ENCODE data around the gene PLEKHF1.
"Not testable (repeated sequence)": the region's sequence is repeated elsewhere in the genome, so short reads cannot be mapped to it uniquely, and the experiment has no call there.

Gene PLEKHF1

DNA sequence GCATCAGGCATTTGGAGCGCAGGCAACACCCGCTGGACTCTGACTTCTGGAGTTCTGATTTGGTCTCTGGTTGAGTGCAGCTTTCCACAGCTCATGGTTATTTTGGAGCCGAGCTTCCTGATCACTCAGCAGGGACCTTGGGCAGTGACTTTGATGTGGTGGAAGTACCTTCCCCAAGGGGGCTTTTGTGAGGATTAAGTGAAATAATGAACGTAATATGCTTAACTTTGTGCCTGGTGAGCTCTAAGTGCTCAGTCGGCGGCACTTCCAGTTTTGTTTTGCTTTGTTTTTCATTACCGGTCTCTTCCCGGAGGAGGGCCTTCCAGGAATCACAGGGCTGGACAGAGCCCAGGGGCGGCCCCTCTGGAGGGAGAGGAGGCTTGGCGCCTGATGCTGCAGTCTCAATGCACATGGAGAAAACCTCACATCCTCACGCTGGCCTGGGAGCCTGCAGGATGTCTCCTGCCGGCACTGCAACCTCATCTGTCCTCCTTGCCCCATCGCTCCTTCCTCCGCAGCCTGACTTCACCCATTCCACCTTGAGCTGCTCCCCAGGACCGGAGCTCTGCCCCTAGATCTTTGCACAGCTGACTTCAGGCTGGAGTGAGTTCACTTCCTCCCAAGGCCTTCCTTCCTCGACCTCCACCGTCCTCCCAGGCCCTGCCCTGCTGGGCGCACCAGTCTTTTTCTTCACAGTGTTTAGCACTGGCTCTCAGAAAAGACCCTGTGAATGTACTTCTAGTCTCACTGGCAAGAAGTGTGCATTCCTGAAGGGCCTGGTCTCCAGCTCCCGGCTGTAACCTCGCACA, 1.5 kb downstream of the PLEKHF1 start:
- no peak for DNase-seq

DNA sequence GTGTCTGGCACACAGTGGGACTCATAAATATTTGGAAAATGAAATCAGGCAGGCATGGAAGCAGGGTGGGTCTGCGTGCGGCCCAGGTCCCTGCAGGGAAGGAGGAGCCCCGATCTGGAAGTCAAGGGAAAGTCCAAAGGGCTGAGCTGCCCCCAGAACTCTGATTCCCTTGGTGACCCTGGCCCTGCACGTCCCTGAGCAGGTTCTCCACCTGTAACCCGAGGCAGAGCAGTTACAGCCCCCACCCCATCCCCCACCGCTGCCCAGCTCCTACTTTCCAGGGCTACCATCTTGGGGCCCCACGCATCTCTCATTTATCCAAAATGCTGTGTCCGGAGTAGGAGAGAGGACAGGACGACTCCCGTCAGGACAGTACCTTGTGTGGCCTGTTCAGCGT, 2.1 kb downstream of the PLEKHF1 start:
- DNase-seq: no peak

DNA sequence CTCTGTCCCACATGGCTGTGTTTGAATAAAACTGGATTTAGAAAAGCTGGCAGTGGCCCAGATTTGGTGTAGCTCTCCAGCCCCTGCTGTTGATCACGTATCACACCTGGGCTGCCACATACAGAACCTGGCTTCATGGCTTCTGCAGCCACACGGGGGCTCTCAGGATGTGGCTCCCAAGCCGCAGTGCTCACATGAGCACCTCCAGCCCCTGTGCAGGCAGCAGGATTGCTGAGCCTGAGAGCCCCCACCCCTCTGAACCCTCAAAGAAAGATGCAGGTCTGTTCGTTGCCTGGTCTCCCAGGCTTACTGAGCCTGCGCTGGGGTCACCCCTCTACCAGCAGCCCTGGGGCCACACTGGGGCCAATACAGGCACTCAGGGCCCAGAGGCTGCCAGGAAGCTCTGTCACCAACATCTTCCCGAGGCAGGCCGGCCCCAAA, 2.7 kb downstream of the PLEKHF1 start:
- DNase-seq: peak; percentile 58

DNA sequence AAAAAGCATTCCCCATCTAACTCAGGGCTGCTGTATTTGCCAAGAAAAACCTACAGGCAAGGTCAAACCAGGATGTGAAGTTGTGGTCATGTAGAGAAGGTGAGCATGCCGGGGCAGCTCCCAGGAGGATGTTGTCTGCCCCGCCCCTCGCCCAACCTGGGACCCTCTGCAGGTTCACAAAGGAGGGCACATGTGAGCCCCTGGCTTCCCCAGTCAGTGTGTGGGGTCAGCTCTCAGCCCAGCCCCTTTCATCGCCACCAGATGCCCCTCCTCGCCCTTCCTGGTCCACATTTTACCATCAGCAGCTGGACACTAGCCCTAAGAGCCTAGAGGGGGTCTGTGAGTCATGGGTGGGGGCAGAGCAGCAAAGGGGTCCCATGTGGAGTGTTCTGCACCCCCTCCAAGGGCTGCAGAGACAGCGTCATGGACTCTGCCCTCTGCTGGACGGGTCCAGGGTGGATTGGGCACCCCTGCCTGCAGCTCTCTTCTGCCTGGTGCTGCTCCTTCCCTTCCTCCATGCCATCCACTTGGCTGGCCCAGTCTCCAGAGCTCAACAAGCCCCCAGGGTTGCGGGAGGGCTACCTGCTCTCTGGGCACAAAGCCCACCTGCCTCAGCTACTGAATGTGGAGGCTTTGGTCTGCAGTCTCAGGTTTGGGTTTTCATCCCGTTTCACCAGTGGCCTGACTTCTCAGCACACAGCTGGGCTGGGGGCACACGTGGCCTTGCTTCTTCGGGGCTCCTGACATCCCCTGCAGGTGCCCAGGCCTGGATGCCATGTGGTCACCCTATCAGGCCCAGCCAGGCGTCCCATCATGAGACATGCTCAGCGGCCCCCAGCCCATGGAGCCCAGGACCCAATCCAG, 3.7 kb downstream of the PLEKHF1 start:
- DNase-seq: no peak

DNA sequence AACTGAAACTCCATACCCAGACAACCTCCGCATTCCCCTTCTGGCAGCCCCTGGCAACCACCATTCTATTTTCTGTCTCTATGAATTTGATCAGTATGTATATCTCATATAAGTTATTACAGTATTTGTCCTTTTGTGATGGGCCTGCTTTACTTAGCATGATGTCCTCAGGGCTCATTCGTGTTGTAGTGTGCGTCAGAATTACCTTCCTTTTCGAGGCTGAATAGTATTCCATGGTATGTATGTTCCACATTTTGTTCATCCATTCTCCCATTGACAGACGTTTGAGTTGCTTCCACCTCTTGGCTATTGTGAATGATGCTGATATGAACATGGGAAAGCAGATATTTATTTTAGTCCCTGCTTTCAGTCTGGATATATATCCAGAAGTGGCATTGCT, 5.0 kb downstream of the PLEKHF1 start:
- no peak for DNase-seq

DNA sequence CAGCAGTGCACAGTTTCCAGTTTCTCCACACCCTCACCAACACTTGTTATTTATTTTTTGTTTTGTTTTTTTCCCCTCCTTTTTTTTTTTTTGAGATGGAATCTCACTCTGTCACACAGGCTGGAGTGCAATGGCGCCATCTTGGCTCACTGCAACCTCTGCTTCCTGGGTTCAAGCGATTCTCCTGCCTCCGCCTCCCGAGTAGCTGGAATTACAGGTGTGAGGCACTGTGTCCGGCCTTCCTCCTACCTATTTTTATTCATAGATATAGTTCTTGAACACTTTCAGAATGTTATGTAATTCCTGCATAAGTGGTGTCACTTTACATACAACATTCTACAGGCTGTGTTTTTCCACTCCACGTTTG, 5.7 kb downstream of the PLEKHF1 start:
- DNase-seq: not testable (repeated sequence)

DNA sequence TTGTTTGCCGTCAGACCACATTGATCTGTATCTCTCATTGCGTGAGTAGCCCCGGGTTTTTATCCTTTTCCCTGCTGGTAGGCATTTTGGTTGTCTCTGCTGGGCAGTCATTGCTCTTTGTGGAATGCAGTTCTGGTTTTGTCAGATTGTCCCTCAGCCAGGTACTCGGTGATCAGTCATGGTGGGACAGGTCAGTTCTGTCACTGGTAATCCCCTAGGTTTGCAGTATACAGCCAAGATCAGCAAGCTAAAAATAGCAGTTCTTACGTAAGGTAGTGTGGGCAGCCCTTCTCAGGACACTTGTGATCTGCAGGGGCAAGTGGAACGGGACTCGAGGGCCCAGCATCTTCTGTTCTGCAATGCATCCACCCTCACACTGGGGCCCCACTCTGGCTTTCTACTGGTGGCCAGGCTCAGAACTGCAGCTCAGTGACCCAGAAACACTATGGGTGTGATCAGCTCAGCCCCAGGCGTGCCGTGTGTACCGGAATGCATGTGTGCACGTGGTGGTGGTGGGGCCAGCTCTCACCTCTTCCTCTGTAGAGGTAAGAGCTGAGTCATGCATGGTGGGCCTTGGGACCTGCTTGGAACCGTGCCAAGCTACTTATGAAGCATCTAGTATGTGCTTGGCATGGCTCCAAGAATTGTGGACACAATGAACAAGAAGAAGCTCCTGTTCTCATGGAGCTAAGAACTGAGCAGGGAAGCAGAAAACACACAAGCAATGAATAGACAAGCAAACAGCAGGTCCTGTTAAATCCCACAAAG, 6.3 kb downstream of the PLEKHF1 start:
- DNase-seq: peak; percentile 84

DNA sequence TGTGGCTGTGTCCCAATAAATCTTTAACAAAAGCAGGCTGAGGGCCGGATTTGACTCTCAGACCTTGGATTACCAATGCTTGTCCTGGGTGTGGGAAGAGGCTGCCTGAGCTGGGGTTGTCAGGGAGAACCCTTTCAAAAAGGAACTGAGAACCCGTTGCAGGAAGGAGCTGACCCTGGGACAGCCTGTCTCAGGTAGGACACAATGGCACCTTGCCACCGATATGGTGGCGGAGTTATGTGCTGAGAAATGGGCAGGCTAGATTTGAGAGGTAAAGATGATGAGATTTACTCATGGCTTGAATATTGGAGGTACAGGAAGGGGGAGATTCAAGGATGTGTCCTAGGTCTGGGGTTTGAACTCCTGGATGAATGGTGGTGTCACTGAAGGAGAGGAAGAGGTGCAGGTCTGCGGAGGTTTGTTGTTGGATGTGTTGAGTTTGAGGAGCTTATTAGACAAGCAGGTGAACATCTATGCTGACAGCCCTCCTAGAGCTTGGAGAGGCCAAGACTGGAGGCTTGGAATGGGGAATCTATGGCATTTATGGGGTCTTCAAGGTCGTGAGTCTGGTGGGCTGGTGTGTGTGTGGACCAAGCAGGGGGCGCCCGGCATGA, 7.2 kb downstream of the PLEKHF1 start:
- DNase-seq: no peak

DNA sequence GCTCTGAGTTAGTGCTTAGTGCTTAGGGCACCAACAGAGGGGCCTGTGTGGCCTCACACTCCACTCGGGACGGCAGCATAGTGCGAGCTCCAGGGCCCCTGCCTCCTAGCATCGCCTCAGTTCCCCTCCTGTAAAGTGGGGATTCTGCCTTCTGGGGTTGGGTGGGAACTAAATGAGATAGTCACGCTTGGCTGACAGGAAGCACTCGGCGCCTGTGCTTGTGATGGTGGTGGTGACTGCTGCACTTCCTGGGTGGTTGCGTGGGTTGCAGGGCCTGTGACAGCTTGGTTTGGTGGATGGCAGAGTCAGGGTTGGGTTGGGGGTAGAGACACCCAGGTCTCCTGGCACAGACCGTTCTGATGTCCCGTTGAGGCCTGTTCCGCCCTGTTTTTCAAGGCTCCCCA, 7.7 kb downstream of the PLEKHF1 start:
- peak; percentile 85 for DNase-seq

DNA sequence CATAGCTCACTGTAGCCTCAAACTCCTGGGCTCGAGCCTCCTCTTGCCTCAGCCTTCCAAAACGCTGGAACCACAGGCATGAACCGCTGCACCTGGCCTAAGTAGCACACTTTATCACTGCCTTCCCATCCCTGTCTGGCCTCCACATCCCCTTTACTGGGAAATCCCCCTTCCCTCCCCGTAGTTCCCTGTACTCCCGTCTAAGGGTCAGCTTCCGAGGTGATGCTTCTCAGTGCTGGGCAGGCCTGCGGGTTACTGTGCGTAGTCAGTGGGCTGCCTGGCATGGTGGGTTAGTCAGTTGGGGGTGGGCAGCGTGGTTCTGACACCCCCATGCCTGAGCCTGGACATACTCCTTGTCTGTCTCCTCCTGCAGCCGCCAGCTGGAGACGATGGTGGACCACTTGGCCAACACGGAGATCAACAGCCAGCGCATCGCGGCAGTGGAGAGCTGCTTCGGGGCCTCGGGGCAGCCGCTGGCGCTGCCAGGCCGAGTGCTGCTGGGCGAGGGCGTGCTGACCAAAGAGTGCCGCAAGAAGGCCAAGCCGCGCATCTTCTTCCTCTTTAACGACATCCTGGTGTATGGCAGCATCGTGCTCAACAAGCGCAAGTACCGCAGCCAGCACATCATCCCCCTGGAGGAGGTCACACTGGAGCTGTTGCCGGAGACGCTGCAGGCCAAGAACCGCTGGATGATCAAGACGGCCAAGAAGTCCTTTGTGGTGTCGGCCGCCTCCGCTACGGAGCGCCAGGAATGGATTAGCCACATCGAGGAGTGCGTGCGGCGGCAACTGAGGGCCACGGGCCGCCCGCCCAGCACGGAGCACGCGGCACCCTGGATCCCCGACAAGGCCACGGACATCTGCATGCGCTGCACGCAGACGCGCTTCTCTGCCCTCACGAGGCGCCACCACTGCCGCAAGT, 8.4 kb downstream of the PLEKHF1 start:
- no peak for DNase-seq

DNA sequence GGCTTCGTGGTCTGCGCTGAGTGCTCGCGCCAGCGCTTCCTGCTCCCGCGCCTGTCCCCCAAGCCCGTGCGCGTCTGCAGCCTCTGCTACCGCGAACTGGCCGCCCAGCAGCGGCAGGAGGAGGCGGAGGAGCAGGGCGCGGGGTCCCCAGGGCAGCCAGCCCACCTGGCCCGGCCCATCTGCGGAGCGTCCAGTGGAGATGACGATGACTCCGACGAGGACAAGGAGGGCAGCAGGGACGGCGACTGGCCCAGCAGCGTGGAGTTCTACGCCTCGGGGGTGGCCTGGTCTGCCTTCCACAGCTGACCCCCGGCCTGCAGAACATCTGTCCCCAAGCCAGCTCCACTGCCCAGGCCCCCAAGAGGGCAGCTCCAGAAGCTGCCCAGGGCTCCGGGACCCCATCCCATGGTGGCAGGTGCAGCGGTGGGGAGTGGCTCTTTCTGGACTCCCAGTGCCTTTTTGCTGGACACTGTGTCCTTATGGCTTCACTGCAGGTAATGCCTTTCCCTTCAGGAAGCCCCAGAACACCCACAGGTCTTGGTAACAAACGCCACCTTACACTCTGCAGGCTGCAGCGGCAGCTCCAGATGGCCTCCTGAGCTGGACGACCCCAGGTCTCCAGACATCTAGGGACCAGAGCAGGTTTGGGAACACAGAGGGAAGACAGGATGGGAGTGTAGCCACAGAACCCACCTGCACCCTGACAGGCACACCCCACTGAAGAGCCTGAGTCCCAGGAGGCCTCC, 9.3 kb downstream of the PLEKHF1 start:
- DNase-seq: no peak

DNA sequence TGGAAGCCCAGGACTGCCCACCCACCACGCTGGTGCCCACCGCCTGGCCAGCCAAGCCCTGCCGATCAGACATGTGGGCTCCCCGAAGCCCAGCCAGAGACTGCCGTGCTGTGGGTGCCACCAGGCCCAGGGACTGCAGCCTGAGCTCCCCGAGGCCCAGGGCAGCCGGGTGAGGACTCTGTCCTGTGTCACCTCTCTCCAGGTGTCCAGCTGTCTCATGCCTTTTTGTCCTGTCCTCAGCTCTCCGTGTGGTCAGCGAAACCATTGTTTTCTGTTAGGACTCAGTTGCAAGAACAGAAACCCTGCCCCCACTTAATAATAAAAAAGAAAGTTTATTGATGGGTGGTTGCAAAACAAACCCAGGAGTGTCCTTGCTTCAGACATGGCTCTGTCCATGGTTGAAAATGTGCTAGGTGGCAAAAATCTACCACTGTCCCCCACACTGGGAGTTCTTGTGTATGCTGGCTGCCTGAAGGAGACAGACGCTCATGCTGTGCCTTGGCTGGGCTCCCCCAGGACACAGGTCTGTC, 9.9 kb downstream of the PLEKHF1 start:
- DNase-seq: no peak

DNA sequence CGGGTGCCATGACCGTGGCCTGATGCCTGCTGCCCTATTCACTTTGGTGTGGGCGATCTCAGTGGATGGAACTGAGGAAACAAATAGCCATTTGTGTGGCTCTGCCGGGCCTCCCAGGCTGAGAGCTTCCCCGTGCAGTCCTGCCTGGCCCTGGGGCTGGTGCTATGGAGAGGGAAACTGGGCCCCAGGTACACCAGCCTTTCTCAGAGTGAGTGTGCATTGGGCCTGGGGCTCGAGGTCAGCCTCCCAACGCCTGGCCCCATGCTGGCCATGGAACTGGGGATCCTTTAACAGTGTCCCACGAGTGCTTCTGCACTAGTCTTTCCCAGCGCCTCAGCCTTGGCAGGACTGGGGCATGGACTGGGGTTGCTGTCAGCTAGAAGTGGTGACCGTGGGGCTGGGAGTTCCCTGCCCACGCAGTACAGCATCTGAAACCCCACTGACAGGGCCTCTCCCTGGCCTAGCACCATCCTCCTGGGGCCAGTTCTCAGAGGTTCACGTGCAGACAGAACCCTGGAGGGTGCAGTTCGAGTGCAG, 10.5 kb downstream of the PLEKHF1 start:
- DNase-seq: no peak

DNA sequence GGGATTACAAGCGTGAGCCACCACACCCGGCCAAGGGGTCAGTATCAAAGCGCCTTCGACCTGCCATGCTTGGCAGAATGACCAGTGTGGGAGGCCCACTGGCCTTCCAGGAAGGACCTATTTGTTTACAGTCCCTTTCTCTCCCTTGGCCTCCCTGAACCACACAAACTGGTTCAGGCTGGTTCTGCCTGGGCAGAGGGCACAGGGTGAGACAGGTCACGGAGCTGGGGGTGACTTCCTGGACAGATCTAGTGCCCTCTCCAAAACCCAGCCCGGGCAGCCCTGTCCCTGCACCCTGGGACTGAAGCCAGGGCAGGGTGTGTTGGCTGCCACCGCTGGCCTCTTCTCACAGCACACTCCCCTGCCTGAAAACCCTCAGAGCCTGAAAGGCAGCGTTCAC, 11.3 kb downstream of the PLEKHF1 start:
- DNase-seq: no peak

DNA sequence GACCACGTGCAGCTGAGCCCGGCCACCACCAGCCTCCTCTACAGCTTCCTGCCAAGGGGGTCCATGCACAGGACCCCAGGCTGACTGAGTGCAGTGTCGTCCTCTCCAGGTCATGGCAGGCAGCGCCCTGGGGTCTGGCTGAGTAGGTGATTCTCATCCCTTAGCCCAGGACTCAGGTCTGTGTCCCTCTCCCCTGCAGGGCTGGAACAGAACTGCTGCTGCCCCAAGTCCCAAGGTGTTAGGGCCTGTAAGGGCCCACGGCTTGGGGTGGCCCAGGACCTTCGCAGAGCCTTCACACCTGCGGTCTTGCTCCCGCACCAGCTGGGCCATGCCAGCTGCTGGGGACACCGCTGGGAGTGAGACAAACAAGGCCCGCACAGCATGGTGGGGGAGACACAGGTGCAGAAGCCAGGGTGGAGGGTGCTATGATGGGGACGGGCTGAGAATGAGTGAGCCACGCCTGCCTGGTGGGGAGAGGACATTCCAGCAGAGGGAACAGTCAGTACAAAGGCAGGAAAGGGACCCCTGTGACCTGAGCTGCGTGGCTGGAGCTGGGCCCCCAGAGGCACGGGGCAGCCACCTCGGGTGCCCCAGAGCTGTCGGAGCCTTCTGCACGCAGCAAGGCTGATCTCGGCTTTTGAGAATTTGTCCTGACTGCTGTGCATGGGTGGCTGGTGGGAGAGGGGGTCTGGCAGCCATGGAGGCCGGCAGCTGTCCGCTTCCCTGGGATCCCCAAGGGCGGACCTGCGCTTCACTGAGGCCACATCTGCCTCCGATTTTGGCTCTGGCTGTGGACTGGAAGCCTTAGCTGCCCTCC, 11.9 kb downstream of the PLEKHF1 start:
- DNase-seq: no peak

DNA sequence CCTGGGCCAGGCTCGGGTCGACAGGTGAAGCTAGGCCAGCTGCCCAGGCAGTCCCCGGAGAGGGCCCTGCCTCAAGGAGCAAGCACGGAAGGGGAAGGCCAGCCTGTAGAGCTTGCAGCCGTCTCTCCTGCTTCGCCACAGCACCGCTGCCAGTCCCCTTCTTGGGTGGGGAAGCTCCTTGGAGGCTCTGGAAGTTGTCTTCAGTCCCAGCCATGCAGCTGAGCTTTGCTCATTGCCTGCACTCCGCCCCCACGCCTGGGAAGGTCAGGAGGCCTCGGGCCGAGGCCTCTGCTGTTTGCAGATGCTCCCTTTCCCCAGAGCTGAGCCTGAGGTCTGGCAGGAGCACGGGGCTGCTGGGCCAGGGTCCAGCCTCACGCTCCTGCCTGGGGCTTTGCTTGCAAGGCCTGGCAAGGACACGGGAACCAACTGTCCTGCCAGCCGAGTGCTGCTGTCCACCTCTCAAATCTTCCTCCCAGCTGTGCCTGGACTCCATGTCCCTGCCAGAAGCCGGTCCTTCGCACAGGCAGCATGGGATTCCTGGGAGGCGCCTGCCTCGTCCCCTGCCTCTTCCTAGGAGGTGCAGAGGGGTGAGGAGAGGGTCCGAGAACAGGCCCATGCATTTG, 13.3 kb downstream of the PLEKHF1 start:
- DNase-seq: no peak

DNA sequence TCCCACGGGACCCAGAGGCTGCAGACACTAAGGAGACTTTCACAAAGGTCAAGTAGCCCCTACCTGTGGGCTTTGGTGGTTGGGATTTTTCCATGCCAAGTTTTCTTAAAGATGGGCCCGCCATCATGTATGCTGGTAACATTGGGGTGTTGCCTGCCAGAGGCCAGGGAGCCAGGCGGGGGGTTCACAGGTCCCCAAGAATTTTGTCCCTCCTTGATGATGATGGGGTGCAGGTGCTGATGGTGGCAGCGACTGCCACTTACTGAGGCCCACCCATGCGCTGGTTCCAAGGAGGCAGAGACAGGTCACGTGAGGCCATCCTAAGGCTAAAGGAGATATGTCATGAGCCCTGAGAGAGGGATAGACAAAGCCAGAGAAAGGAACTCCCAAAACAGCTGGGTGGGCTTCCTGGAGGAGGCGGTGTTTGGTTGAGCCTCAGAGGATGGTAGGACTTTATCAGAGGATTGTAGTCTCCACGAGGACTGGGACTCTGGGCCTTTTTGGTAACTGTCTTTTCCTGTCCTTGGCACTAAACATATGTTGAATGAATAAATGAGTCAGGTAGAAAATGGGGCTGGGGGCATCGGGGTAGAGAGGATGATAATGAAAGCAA, 14.4 kb downstream of the PLEKHF1 start:
- DNase-seq: no peak

DNA sequence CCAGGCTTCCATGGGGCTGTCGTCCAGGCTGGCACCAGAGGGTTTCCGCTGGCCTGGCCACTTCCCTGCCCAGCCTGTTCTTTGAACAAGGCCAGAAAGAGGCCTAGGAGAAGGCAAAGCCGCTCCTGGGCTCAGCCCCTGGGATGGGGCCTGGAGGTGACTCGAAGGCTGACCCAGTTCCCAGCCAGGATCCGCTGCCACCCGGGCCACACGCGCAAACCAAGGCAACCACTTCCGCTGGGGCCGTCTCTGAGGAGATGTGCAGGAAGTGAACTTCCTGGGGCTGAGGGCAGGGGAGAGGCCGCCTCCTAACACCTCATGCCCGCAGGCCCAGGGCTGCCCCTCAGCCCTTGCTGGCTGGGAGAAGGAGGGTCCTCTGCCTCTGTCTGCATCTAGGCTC, 15.2 kb downstream of the PLEKHF1 start:
- peak; percentile 70 for DNase-seq

DNA sequence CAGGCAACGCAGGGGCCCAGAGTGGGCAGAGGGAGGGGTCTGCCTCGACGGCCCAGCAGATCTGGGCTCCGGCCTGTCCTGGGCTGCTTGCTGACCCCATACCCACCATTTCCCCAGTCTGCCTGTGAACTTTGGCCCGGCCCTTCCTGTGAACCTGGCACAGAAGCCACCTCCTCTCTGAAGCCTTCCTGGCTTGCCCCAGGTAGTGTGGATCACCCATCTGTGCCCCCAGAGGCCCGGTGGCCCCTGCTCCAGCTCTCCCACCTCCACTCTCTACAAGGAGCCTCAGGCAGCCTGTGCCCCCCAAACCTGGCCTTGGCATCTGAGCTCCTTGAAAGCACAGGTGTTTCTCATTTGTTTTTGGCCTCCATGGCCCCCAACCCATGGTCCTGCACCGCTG, 15.7 kb downstream of the PLEKHF1 start:
- DNase-seq: no peak
